ENCODE data around the gene ITPR3.

GRCh38 chr6:33578164-33578563 is 43.0 kb upstream of the ITPR3 start:
- TF ChIP-seq ZNF274 (IDR thresholded peaks at IDR 0.05; ENCODE audit: low read depth, low read length) (no peak), SUZ12 (IDR thresholded peaks at IDR 0.05; ENCODE audit: extremely low read depth, insufficient read depth, insufficient read length) (no peak)

Measured in NT2/D1 (cell line).